ENCODE data around the gene CCDC134. TPM values are rescaled to one million over a fixed set of nuclear protein-coding genes. Genes with fewer than 3 reads are reported as not detected.

Gene CCDC134
- polyA plus RNA-seq, 1 donor (not counting 4 experiments of a cell fraction or from before 2014, with no cell fraction given), result 4.1 TPM

- no peak overlapping the region for H2AFZ ChIP-seq (ENCODE audit: control insufficient read depth, low read length)
- no peaks in the 10 kb centered on the region for H3K4me1 ChIP-seq (ENCODE audit: control insufficient read depth, extremely low read depth, insufficient read depth, low read length)
- no peak for DNase-seq (ENCODE audit: low read depth, low spot score)
- H3K9ac ChIP-seq (ENCODE audit: control insufficient read depth, extremely low read depth, insufficient read depth, low read length), result no peak overlapping the region
- H3K4me2 ChIP-seq (ENCODE audit: control insufficient read depth, extremely low read depth, insufficient read depth, low read depth, low read length), result no peak overlapping the region
- H3K79me2 ChIP-seq (ENCODE audit: control insufficient read depth, insufficient read depth, low read length), result no peaks in the 10 kb centered on the region
- TF ChIP-seq CTCF (optimal IDR thresholded peaks at IDR 0.05 in 1 of 3, IDR thresholded peaks at IDR 0.05 in 1 of 3, conservative IDR thresholded peaks at IDR 0.05 in 1 of 3; ENCODE audit: extremely low read depth in 1 of 3, insufficient read depth in 2 of 3, low read length in 3 of 3) (no peak), EZH2 (IDR thresholded peaks at IDR 0.05; ENCODE audit: low read length) (no peak)
- H3K27ac ChIP-seq (ENCODE audit: control insufficient read depth, insufficient read depth, low read length), result no peak overlapping the region
- no peak overlapping the region for H3K4me3 ChIP-seq (ENCODE audit: control insufficient read depth in 2 of 3, extremely low read depth in 1 of 3, insufficient read depth in 2 of 3, low read depth in 1 of 3, low read length in 3 of 3)
- no peaks in the 10 kb centered on the region for H4K20me1 ChIP-seq (ENCODE audit: control insufficient read depth, extremely low read depth, insufficient read depth, low read length)
- no peak for FAIRE-seq
- H3K27me3 ChIP-seq (ENCODE audit: control insufficient read depth, extremely low read depth, insufficient read depth, low read length), result no peaks in the 10 kb centered on the region
- H3K9me1 ChIP-seq (ENCODE audit: control insufficient read depth, extremely low read depth, insufficient read depth, low read length), result no peaks in the 10 kb centered on the region
- peaks cover 36 to 52% of the 10 kb centered on the region in 2 experiments for H3K36me3 ChIP-seq (ENCODE audit: control insufficient read depth in 2 of 2, extremely low read depth in 1 of 2, insufficient read depth in 2 of 2, low read length in 2 of 2)
- no peaks in the 10 kb centered on the region for H3K9me3 ChIP-seq (ENCODE audit: control insufficient read depth, low read depth, low read length)
- dilution Hi-C loops (cut with MboI; ENCODE audit: extremely low pct_ligation_motif_present, low sequenced_read_pairs), result no loop called here
Measured at GRCh38 chr22:41874090-41874489, 73.6 kb downstream of the CCDC134 start.

- H3K27me3 ChIP-seq (ENCODE audit: control insufficient read depth, extremely low read depth, insufficient read depth, low read length), result no peaks in the 10 kb centered on the region
- FAIRE-seq (no peak), DNase-seq (ENCODE audit: low read depth, low spot score) (no peak)
- dilution Hi-C loops (cut with MboI; ENCODE audit: extremely low pct_ligation_motif_present, low sequenced_read_pairs), result no loop called here
- no peak overlapping the region for H3K9ac ChIP-seq (ENCODE audit: control insufficient read depth, extremely low read depth, insufficient read depth, low read length)
- H3K4me1 ChIP-seq (ENCODE audit: control insufficient read depth, extremely low read depth, insufficient read depth, low read length), result no peaks in the 10 kb centered on the region
- no peaks in the 10 kb centered on the region for H3K9me1 ChIP-seq (ENCODE audit: control insufficient read depth, extremely low read depth, insufficient read depth, low read length)
- TF ChIP-seq EZH2 (IDR thresholded peaks at IDR 0.05; ENCODE audit: low read length) (no peak), CTCF (optimal IDR thresholded peaks at IDR 0.05 in 1 of 3, IDR thresholded peaks at IDR 0.05 in 1 of 3, conservative IDR thresholded peaks at IDR 0.05 in 1 of 3; ENCODE audit: extremely low read depth in 1 of 3, insufficient read depth in 2 of 3, low read length in 3 of 3) (no peak)
- H4K20me1 ChIP-seq (ENCODE audit: control insufficient read depth, extremely low read depth, insufficient read depth, low read length), result no peaks in the 10 kb centered on the region
- no peaks in the 10 kb centered on the region for H3K9me3 ChIP-seq (ENCODE audit: control insufficient read depth, low read depth, low read length)
- no peak overlapping the region for H3K27ac ChIP-seq (ENCODE audit: control insufficient read depth, insufficient read depth, low read length)
- H3K36me3 ChIP-seq (ENCODE audit: control insufficient read depth in 2 of 2, extremely low read depth in 1 of 2, insufficient read depth in 2 of 2, low read length in 2 of 2), result peaks cover 39 to 59% of the 10 kb centered on the region in 2 experiments
- H3K4me2 ChIP-seq (ENCODE audit: control insufficient read depth, extremely low read depth, insufficient read depth, low read depth, low read length), result no peak overlapping the region
- no peak overlapping the region for H3K4me3 ChIP-seq (ENCODE audit: control insufficient read depth in 2 of 3, extremely low read depth in 1 of 3, insufficient read depth in 2 of 3, low read depth in 1 of 3, low read length in 3 of 3)
- no peak overlapping the region for H2AFZ ChIP-seq (ENCODE audit: control insufficient read depth, low read length)
- no peaks in the 10 kb centered on the region for H3K79me2 ChIP-seq (ENCODE audit: control insufficient read depth, insufficient read depth, low read length)
Measured at GRCh38 chr22:41875531-41876270, 75.2 kb downstream of the CCDC134 start.

Other genes with a start within 250 kb of the CCDC134 start
- not detected in 3 replicates for gene CSDC2, start 239.7 kb upstream of the CCDC134 start, polyA plus RNA-seq
- gene PMM1, start 210.8 kb upstream of the CCDC134 start, polyA plus RNA-seq, result 39.6 to 52.2 TPM (median 47.1 TPM) in 3 replicates
- gene DESI1, start 179.6 kb upstream of the CCDC134 start, polyA plus RNA-seq, result 32.8 to 43.1 TPM (median 39.6 TPM) in 3 replicates
- gene XRCC6, start 179.4 kb upstream of the CCDC134 start, polyA plus RNA-seq, result 162 to 247 TPM (median 244 TPM) in 3 replicates
- gene SNU13, start 111.8 kb upstream of the CCDC134 start, polyA plus RNA-seq, result 230 to 277 TPM (median 251 TPM) in 3 replicates
- 0.10 TPM in 1 of 3 replicates, not detected in the others for gene MEI1, start 101.2 kb upstream of the CCDC134 start, polyA plus RNA-seq
- gene SREBF2, start 32.4 kb downstream of the CCDC134 start, polyA plus RNA-seq, result 57.5 to 68.4 TPM (median 58.4 TPM) in 3 replicates
- not detected in 3 replicates for gene SHISA8, start 114.4 kb downstream of the CCDC134 start, polyA plus RNA-seq
- 0.03 to 0.08 TPM (median 0.06 TPM) in 3 replicates for gene TNFRSF13C, start 126.1 kb downstream of the CCDC134 start, polyA plus RNA-seq
- gene CENPM, start 146.5 kb downstream of the CCDC134 start, polyA plus RNA-seq, result 1.3 to 10.1 TPM (median 4.8 TPM) in 3 replicates
- gene SEPTIN3, start 168.8 kb downstream of the CCDC134 start, polyA plus RNA-seq, result 0.05 to 0.07 TPM (median 0.06 TPM) in 3 replicates
- gene WBP2NL, start 198.1 kb downstream of the CCDC134 start, polyA plus RNA-seq, result 0.04 to 0.07 TPM in 2 of 3 replicates, not detected in the other

Data from keratinocyte (primary cell).